Embryonic facial prominence (tissue), 1 donor: ENCODE data around the gene ATP8B3.
"Not testable (repeated sequence)": the region's sequence is repeated elsewhere in the genome, so short reads cannot be mapped to it uniquely, and the experiment has no call there.

Source experiments
- DNase-seq: peaks from one replicate; pipeline ENCODE4 v3.0.0-alpha.2; 2016; ENCODE audit errors: extremely low spot score

Gene ATP8B3

GRCh38 chr19:1769645-1769985 is 42.5 kb downstream of the ATP8B3 start:
- no peak for DNase-seq

- DNase-seq: no peak
These were observed 43.0 kb downstream of the ATP8B3 start for GRCh38 chr19:1768918-1769644.

- DNase-seq: no peak
These were observed 43.8 kb downstream of the ATP8B3 start for GRCh38 chr19:1768248-1768647.

- DNase-seq: peak; percentile 28
These were observed 44.6 kb downstream of the ATP8B3 start for GRCh38 chr19:1767464-1767933.

GRCh38 chr19:1766800-1767352 is 45.2 kb downstream of the ATP8B3 start:
- DNase-seq: no peak

- DNase-seq: no peak
These were observed 45.9 kb downstream of the ATP8B3 start for GRCh38 chr19:1765904-1766799.

GRCh38 chr19:1765232-1765903 is 46.7 kb downstream of the ATP8B3 start:
- DNase-seq: no peak

GRCh38 chr19:1764729-1765128 is 47.3 kb downstream of the ATP8B3 start:
- no peak for DNase-seq

GRCh38 chr19:1763648-1764639 is 48.1 kb downstream of the ATP8B3 start:
- DNase-seq: no peak

GRCh38 chr19:1762243-1763117 is 49.6 kb downstream of the ATP8B3 start:
- DNase-seq: no peak

GRCh38 chr19:1761528-1762242 is 50.4 kb downstream of the ATP8B3 start:
- no peak for DNase-seq

- not testable (repeated sequence) for DNase-seq
These were observed 51.1 kb downstream of the ATP8B3 start for GRCh38 chr19:1760786-1761527.

- DNase-seq: no peak
These were observed 52.1 kb downstream of the ATP8B3 start for GRCh38 chr19:1760020-1760419.

GRCh38 chr19:1758959-1759903 is 52.8 kb downstream of the ATP8B3 start:
- no peak for DNase-seq

GRCh38 chr19:1758231-1758577 is 53.9 kb downstream of the ATP8B3 start:
- DNase-seq: no peak

- DNase-seq: no peak
These were observed 54.4 kb downstream of the ATP8B3 start for GRCh38 chr19:1757468-1758230.
